Activated CD4-positive, alpha-beta T cell treated with anti-CD3 and anti-CD28 coated beads, Interleukin-2, amount 10 ng/mL, durations not matched to agents 24 days and 14 days (primary cell): ENCODE measurements around the gene NCS1. TPM values are rescaled to one million over a fixed set of nuclear protein-coding genes. Genes with fewer than 3 reads are reported as not detected.

Experiments
- DNase-seq: peaks from one replicate; pipeline ENCODE4 v3.0.0; 2022
- H3K27ac Mint-ChIP-seq: one replicate; pipeline ENCODE4 v1.8.0; 2022; ENCODE audit warnings: mild to moderate bottlenecking, mixed read lengths
- H3K27me3 Mint-ChIP-seq: one replicate; pipeline ENCODE4 v1.8.0; 2022; ENCODE audit warnings: mixed read lengths
- H3K36me3 Mint-ChIP-seq: one replicate; pipeline ENCODE4 v1.8.0; 2022; ENCODE audit warnings: low read depth, mild to moderate bottlenecking, mixed read lengths
- H3K4me1 Mint-ChIP-seq: one replicate; pipeline ENCODE4 v1.8.0; 2021; ENCODE audit warnings: mixed read lengths
- H3K4me3 Mint-ChIP-seq: one replicate; pipeline ENCODE4 v1.8.0; 2022; ENCODE audit warnings: mild to moderate bottlenecking, moderate library complexity, mixed read lengths
- H3K9me3 Mint-ChIP-seq: one replicate; pipeline ENCODE4 v1.8.0; 2021; ENCODE audit warnings: mixed read lengths
- intact Hi-C: fragments of 100-400 bp; cut with micrococcal nuclease; formaldehyde crosslinking; loops from one replicate; pipeline ENCODE4 v1.15.1; 2023
- total RNA-seq: library from RNA; stranded (reverse); gene quantifications from 2 replicates; pipeline ENCODE4 v1.2.3, GENCODE V29; 2022

NCS1 gene
- total RNA-seq, 1 donor from 2014 or later: 5.4 TPM

- no peak for DNase-seq
- H3K27ac Mint-ChIP-seq: peak overlapping the region; percentile 43
- H3K36me3 Mint-ChIP-seq: peaks cover 18% of the 10 kb centered on the region
- intact Hi-C loops: no loop called here
- H3K4me3 Mint-ChIP-seq: no peak overlapping the region
- H3K9me3 Mint-ChIP-seq: no peaks in the 10 kb centered on the region
- peaks cover 6% of the 10 kb centered on the region for H3K27me3 Mint-ChIP-seq
- peaks cover 32% of the 10 kb centered on the region for H3K4me1 Mint-ChIP-seq
These were observed 33.0 kb upstream of the NCS1 start for GRCh38 chr9:130139251-130139650.

- intact Hi-C loops: no loop called here
- Mint-ChIP-seq H3K9me3 (no peaks in the 10 kb centered on the region), H3K4me1 (peaks cover 32% of the 10 kb centered on the region), H3K27ac (no peak overlapping the region), H3K27me3 (peaks cover 18% of the 10 kb centered on the region), H3K4me3 (no peak overlapping the region), H3K36me3 (peaks cover 9% of the 10 kb centered on the region)
- no peak for DNase-seq
These were observed 31.5 kb upstream of the NCS1 start for GRCh38 chr9:130140706-130141105.

- H3K4me3 Mint-ChIP-seq: no peak overlapping the region
- intact Hi-C loops: no loop called here
- H3K27ac Mint-ChIP-seq: no peak overlapping the region
- peaks cover 3% of the 10 kb centered on the region for H3K36me3 Mint-ChIP-seq
- no peaks in the 10 kb centered on the region for H3K9me3 Mint-ChIP-seq
- no peak for DNase-seq
- H3K27me3 Mint-ChIP-seq: peaks cover 24% of the 10 kb centered on the region
- H3K4me1 Mint-ChIP-seq: peaks cover 25% of the 10 kb centered on the region
These were observed 30.1 kb upstream of the NCS1 start for GRCh38 chr9:130142056-130142455.

GRCh38 chr9:130142641-130143040 is 29.6 kb upstream of the NCS1 start:
- peaks cover 23% of the 10 kb centered on the region for H3K4me1 Mint-ChIP-seq
- peaks cover 1% of the 10 kb centered on the region for H3K36me3 Mint-ChIP-seq
- intact Hi-C loops: no loop called here
- H3K27me3 Mint-ChIP-seq: peaks cover 24% of the 10 kb centered on the region
- H3K9me3 Mint-ChIP-seq: no peaks in the 10 kb centered on the region
- H3K4me3 Mint-ChIP-seq: no peak overlapping the region
- H3K27ac Mint-ChIP-seq: no peak overlapping the region
- DNase-seq: no peak

- Mint-ChIP-seq H3K4me3 (no peak overlapping the region), H3K27ac (no peak overlapping the region), H3K27me3 (peaks cover 24% of the 10 kb centered on the region), H3K9me3 (no peaks in the 10 kb centered on the region), H3K4me1 (peaks cover 18% of the 10 kb centered on the region), H3K36me3 (peaks cover 1% of the 10 kb centered on the region)
- intact Hi-C loops: no loop called here
- no peak for DNase-seq
These were observed 28.8 kb upstream of the NCS1 start for GRCh38 chr9:130143279-130143893.

- Mint-ChIP-seq H3K4me1 (peaks cover 12% of the 10 kb centered on the region), H3K36me3 (no peaks in the 10 kb centered on the region), H3K27me3 (peaks cover 24% of the 10 kb centered on the region), H3K9me3 (no peaks in the 10 kb centered on the region), H3K27ac (no peak overlapping the region), H3K4me3 (no peak overlapping the region)
- no peak for DNase-seq
- intact Hi-C loops: no loop called here
These were observed 28.2 kb upstream of the NCS1 start for GRCh38 chr9:130143958-130144366.

- Mint-ChIP-seq H3K4me3 (no peak overlapping the region), H3K4me1 (peaks cover 7% of the 10 kb centered on the region), H3K27me3 (peaks cover 24% of the 10 kb centered on the region), H3K27ac (no peak overlapping the region), H3K36me3 (no peaks in the 10 kb centered on the region), H3K9me3 (no peaks in the 10 kb centered on the region)
- no peak for DNase-seq
- intact Hi-C loops: no loop called here
These were observed 27.5 kb upstream of the NCS1 start for GRCh38 chr9:130144703-130145102.

- H3K27ac Mint-ChIP-seq: no peak overlapping the region
These were observed 26.5 kb upstream of the NCS1 start for GRCh38 chr9:130145658-130146057.

GRCh38 chr9:130147198-130147597 is 25.0 kb upstream of the NCS1 start:
- intact Hi-C loops: no loop called here

More at GRCh38 chr9:130145658-130146057, 26.5 kb upstream of the NCS1 start:
- peaks cover 6% of the 10 kb centered on the region for H3K4me1 Mint-ChIP-seq
- H3K36me3 Mint-ChIP-seq: no peaks in the 10 kb centered on the region
- H3K9me3 Mint-ChIP-seq: no peaks in the 10 kb centered on the region
- peaks cover 24% of the 10 kb centered on the region for H3K27me3 Mint-ChIP-seq
- DNase-seq: no peak
- intact Hi-C loops: no loop called here
- no peak overlapping the region for H3K4me3 Mint-ChIP-seq

GRCh38 chr9:130147910-130148309 is 24.3 kb upstream of the NCS1 start:
- intact Hi-C loops: no loop called here
- no peaks in the 10 kb centered on the region for H3K36me3 Mint-ChIP-seq
- peaks cover 5% of the 10 kb centered on the region for H3K4me1 Mint-ChIP-seq

More at GRCh38 chr9:130147198-130147597, 25.0 kb upstream of the NCS1 start:
- H3K4me1 Mint-ChIP-seq: peaks cover 5% of the 10 kb centered on the region
- no peaks in the 10 kb centered on the region for H3K36me3 Mint-ChIP-seq
- no peaks in the 10 kb centered on the region for H3K9me3 Mint-ChIP-seq
- DNase-seq: no peak
- no peak overlapping the region for H3K4me3 Mint-ChIP-seq
- peaks cover 26% of the 10 kb centered on the region for H3K27me3 Mint-ChIP-seq
- H3K27ac Mint-ChIP-seq: no peak overlapping the region

GRCh38 chr9:130149031-130149430 is 23.2 kb upstream of the NCS1 start:
- peak overlapping the region; percentile 44 for H3K27ac Mint-ChIP-seq
- H3K9me3 Mint-ChIP-seq: no peaks in the 10 kb centered on the region
- peaks cover 21% of the 10 kb centered on the region for H3K27me3 Mint-ChIP-seq
- peaks cover under 1% of the 10 kb centered on the region for H3K4me1 Mint-ChIP-seq
- intact Hi-C loops: no loop called here
- H3K4me3 Mint-ChIP-seq: no peak overlapping the region
- no peaks in the 10 kb centered on the region for H3K36me3 Mint-ChIP-seq
- DNase-seq: no peak

More at GRCh38 chr9:130147910-130148309, 24.3 kb upstream of the NCS1 start:
- no peak for DNase-seq
- H3K4me3 Mint-ChIP-seq: no peak overlapping the region
- peaks cover 26% of the 10 kb centered on the region for H3K27me3 Mint-ChIP-seq
- H3K9me3 Mint-ChIP-seq: no peaks in the 10 kb centered on the region
- no peak overlapping the region for H3K27ac Mint-ChIP-seq

- intact Hi-C loops: no loop called here
- Mint-ChIP-seq H3K27me3 (peaks cover 15% of the 10 kb centered on the region), H3K36me3 (no peaks in the 10 kb centered on the region), H3K4me1 (no peaks in the 10 kb centered on the region), H3K4me3 (no peak overlapping the region), H3K9me3 (no peaks in the 10 kb centered on the region), H3K27ac (no peak overlapping the region)
- no peak for DNase-seq
These were observed 22.4 kb upstream of the NCS1 start for GRCh38 chr9:130149654-130150286.

- DNase-seq: no peak
- Mint-ChIP-seq H3K4me1 (no peaks in the 10 kb centered on the region), H3K27ac (no peak overlapping the region), H3K4me3 (no peak overlapping the region), H3K9me3 (no peaks in the 10 kb centered on the region), H3K36me3 (no peaks in the 10 kb centered on the region), H3K27me3 (peaks cover 7% of the 10 kb centered on the region)
- intact Hi-C loops: no loop called here
These were observed 21.3 kb upstream of the NCS1 start for GRCh38 chr9:130150779-130151382.

GRCh38 chr9:130154816-130155215 is 17.4 kb upstream of the NCS1 start:
- no peak for DNase-seq
- peaks cover 2% of the 10 kb centered on the region for H3K27me3 Mint-ChIP-seq
- no peaks in the 10 kb centered on the region for H3K4me1 Mint-ChIP-seq
- no peaks in the 10 kb centered on the region for H3K36me3 Mint-ChIP-seq
- no peak overlapping the region for H3K4me3 Mint-ChIP-seq
- intact Hi-C loops: no loop called here
- H3K9me3 Mint-ChIP-seq: no peaks in the 10 kb centered on the region
- no peak overlapping the region for H3K27ac Mint-ChIP-seq
